HuH-7.5 (cell line): ENCODE results near the gene DNAAF5.
"Not testable (repeated sequence)": the region's sequence is repeated elsewhere in the genome, so short reads cannot be mapped to it uniquely, and the experiment has no call there.

Experiments used
- DNase-seq: peaks from one replicate; pipeline ENCODE4 v3.0.0; 2011; ENCODE audit warnings: low spot score

DNAAF5 gene

GRCh38 chr7:730501-731439 is 4.3 kb downstream of the DNAAF5 start:
- DNase-seq = peak; percentile 86

- no peak for DNase-seq
Measured at GRCh38 chr7:731440-732085, 5.1 kb downstream of the DNAAF5 start.

- DNase-seq = peak; percentile 93
Measured at GRCh38 chr7:732094-732541, 5.6 kb downstream of the DNAAF5 start.

- no peak for DNase-seq
Measured at GRCh38 chr7:732556-732955, 6.1 kb downstream of the DNAAF5 start.

GRCh38 chr7:734214-734613 is 7.7 kb downstream of the DNAAF5 start:
- DNase-seq = no peak

- DNase-seq = no peak
Measured at GRCh38 chr7:734808-735207, 8.3 kb downstream of the DNAAF5 start.

GRCh38 chr7:738241-738640 is 11.7 kb downstream of the DNAAF5 start:
- no peak for DNase-seq

GRCh38 chr7:738723-739454 is 12.4 kb downstream of the DNAAF5 start:
- DNase-seq = no peak

- no peak for DNase-seq
Measured at GRCh38 chr7:739455-739982, 13.0 kb downstream of the DNAAF5 start.

- no peak for DNase-seq
Measured at GRCh38 chr7:739983-740942, 13.8 kb downstream of the DNAAF5 start.

GRCh38 chr7:741191-741671 is 14.7 kb downstream of the DNAAF5 start:
- DNase-seq = no peak

GRCh38 chr7:741850-742249 is 15.4 kb downstream of the DNAAF5 start:
- DNase-seq = no peak

GRCh38 chr7:742791-743190 is 16.3 kb downstream of the DNAAF5 start:
- no peak for DNase-seq

- not testable (repeated sequence) for DNase-seq
Measured at GRCh38 chr7:743341-744127, 17.0 kb downstream of the DNAAF5 start.

GRCh38 chr7:744128-744520 is 17.6 kb downstream of the DNAAF5 start:
- not testable (repeated sequence) for DNase-seq

- DNase-seq = no peak
Measured at GRCh38 chr7:744854-745430, 18.4 kb downstream of the DNAAF5 start.

- no peak for DNase-seq
Measured at GRCh38 chr7:745431-746154, 19.1 kb downstream of the DNAAF5 start.

GRCh38 chr7:746155-747061 is 19.9 kb downstream of the DNAAF5 start:
- DNase-seq = no peak
